Progenitor cell of endocrine pancreas (in vitro differentiated cells): ENCODE data around the gene PPP1R16B. TPM values are rescaled to one million over a fixed set of nuclear protein-coding genes. Genes with fewer than 3 reads are reported as not detected.

Experiments used
- DNase-seq: peaks from one replicate; pipeline ENCODE4 v3.0.0; 2021; ENCODE audit warnings: low spot score; ENCODE audit not compliant: unreplicated experiment
- H3K27ac Mint-ChIP-seq: 2 replicates; pipeline ENCODE4 v1.8.0; 2021; ENCODE audit warnings: mild to moderate bottlenecking, moderate library complexity, mixed read lengths
- H3K27me3 Mint-ChIP-seq: 2 replicates; pipeline ENCODE4 v1.8.0; 2021; ENCODE audit warnings: mixed read lengths
- H3K36me3 Mint-ChIP-seq: 2 replicates; pipeline ENCODE4 v1.8.0; 2022; ENCODE audit warnings: mixed read lengths; ENCODE audit not compliant: insufficient read depth
- H3K4me1 Mint-ChIP-seq: 2 replicates; pipeline ENCODE4 v1.8.0; 2021; ENCODE audit warnings: low read depth, mixed read lengths
- H3K4me3 Mint-ChIP-seq: 2 replicates; pipeline ENCODE4 v1.8.0; 2021; ENCODE audit warnings: low read depth, mild to moderate bottlenecking, moderate library complexity, mixed read lengths
- H3K9me3 Mint-ChIP-seq: 2 replicates; pipeline ENCODE4 v1.8.0; 2021; ENCODE audit warnings: low read depth, mixed read lengths
- total RNA-seq: library from RNA; stranded (reverse); gene quantifications from 2 replicates; pipeline ENCODE4 v1.2.1, GENCODE V29; 2021
- TF ChIP-seq, protein P1 (sequence below): fragments of 200-600 bp; sonication (generic); IDR thresholded peaks from one replicate; pipeline ENCODE4 v1.5.0; 2021; ENCODE audit warnings: antibody characterized with exemption, mild to moderate bottlenecking; ENCODE audit not compliant: unreplicated experiment

The PPP1R16B gene
- total RNA-seq, 1 donor from 2014 or later, result not detected

DNA sequence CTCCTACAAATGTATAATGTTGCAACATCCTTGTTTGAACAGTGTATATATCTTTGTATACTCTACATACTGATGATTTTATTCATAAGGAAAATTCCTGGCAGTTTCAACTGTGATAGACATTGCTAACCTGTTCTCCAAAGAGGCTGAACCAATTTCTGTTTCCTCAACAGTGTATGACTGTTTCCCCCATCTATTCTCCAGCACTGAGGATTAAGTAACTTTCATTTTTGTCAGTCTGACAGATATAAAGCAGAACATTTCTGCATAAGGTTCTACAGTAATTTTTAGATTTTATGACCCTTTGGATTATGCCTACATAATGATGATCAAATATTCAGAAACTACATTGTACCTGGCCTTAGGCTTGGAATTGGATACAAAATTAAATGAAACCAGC, 9.9 kb downstream of the PPP1R16B start:
- no peaks in the 10 kb centered on the region for H3K36me3 Mint-ChIP-seq
- H3K27ac Mint-ChIP-seq, result no peak overlapping the region
- H3K27me3 Mint-ChIP-seq, result peaks cover 20% of the 10 kb centered on the region
- TF ChIP-seq, protein P1, sequence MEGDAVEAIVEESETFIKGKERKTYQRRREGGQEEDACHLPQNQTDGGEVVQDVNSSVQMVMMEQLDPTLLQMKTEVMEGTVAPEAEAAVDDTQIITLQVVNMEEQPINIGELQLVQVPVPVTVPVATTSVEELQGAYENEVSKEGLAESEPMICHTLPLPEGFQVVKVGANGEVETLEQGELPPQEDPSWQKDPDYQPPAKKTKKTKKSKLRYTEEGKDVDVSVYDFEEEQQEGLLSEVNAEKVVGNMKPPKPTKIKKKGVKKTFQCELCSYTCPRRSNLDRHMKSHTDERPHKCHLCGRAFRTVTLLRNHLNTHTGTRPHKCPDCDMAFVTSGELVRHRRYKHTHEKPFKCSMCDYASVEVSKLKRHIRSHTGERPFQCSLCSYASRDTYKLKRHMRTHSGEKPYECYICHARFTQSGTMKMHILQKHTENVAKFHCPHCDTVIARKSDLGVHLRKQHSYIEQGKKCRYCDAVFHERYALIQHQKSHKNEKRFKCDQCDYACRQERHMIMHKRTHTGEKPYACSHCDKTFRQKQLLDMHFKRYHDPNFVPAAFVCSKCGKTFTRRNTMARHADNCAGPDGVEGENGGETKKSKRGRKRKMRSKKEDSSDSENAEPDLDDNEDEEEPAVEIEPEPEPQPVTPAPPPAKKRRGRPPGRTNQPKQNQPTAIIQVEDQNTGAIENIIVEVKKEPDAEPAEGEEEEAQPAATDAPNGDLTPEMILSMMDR, result no peak
- no peak overlapping the region for H3K4me3 Mint-ChIP-seq
- H3K4me1 Mint-ChIP-seq, result peaks cover 3% of the 10 kb centered on the region
- DNase-seq, result no peak
- H3K9me3 Mint-ChIP-seq, result no peaks in the 10 kb centered on the region

DNA sequence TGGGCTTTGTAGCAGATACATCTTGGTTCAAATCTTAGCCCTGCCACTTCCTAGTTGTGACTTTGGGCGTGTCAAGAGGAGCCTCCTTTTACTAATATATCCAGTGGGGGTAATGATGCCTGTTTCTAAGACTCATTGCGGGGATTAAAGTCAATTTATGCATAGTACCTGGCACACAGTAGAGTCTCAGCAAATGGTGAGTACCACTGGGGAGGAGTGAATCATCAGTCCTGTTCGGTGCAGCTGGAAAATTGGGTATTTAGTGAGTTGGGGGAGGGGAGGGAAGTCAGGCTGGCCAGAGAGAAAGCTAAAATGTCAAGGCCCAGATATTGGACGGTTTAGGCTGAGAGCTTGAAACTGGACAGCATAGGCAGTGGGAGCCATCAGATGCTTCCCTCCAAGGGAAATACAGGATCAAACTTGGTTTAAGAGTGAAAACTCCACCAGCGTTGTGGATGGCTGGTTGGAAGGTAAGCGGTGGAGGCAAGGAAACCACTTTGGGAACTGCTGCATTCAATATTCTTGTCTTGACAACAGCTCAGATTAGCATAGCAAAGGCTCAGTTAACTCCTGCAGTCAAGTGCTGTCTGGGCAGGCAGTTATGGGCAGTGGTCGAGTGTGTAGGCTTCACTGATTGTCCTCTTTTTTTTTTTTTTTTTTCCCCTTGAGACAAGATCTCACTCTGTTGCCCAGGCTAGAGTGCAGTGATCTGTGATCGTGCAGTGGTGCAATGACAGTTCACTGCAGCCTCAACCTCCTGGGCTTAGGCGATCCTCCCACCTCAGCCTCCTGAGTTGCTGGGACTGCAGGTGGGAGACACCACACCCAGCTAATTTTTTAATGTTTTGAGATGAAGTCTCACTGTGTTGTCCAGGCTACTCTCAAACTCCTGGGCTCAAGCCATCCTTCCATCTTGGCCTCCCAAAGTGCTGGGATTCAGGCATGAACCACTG, 12.9 kb downstream of the PPP1R16B start:
- no peak for DNase-seq
- no peaks in the 10 kb centered on the region for H3K9me3 Mint-ChIP-seq
- H3K27me3 Mint-ChIP-seq, result peaks cover 15% of the 10 kb centered on the region
- H3K4me3 Mint-ChIP-seq, result no peak overlapping the region
- peaks cover 3% of the 10 kb centered on the region for H3K4me1 Mint-ChIP-seq
- H3K27ac Mint-ChIP-seq, result no peak overlapping the region
- TF ChIP-seq, protein P1, result no peak
- H3K36me3 Mint-ChIP-seq, result no peaks in the 10 kb centered on the region

DNA sequence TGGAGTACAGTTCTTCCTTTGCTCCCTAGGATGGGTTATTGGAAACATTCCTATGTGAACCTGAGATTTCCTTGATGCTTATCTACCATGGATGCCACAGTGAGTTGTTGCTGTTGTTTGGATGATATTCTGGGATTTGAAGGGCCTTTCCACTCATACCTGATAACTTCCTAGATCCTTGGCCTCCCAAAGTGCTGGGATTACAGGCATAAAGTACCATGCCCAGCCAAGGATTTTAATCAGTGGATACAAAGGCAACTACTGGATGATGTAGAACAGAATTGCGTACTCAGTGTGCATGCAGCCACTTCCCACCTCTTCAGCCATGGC, 20.0 kb downstream of the PPP1R16B start:
- Mint-ChIP-seq H3K9me3 (no peaks in the 10 kb centered on the region), H3K27me3 (peaks cover 12% of the 10 kb centered on the region), H3K27ac (no peak overlapping the region), H3K4me1 (peaks cover 11% of the 10 kb centered on the region), H3K4me3 (no peak overlapping the region), H3K36me3 (no peaks in the 10 kb centered on the region)
- TF ChIP-seq, protein P1, result no peak
- DNase-seq, result no peak

DNA sequence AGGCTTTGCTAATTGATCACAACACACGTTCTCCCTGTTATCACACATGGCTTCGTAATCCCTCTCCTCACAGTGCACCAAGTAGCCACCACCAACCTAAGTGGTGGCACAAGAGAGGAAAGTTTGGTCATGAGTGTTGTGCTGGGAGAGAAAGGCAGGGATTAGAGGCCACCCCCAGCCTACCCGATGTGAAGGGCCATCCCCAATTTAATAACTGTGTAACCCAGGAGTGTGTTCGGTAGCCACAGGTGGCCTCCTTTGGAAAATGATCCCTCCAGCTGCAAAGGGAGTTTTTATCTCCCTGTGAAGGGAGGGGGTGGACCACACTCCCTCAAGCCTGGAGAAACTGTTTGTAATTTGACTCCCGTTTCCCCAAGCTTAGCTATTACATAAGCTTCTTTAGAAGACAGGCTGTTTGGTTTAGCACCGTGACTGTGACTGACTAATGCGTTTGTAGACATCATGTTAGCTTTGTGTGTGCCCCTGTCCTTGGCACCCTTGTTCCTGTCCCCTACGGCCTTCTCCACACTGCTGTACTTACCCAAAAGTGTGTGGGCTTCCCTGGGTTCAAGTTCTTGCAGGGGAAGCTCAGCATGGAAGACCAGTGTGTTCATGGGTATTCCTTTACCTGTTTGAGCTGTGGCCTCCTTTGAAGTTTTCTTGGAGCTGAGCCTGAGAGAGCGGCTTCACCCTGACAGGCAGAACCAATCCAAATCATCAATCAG, 20.6 kb downstream of the PPP1R16B start:
- H3K27ac Mint-ChIP-seq, result peak overlapping the region; percentile 73
- TF ChIP-seq, protein P1, result no peak
- H3K9me3 Mint-ChIP-seq, result no peaks in the 10 kb centered on the region
- H3K36me3 Mint-ChIP-seq, result no peaks in the 10 kb centered on the region
- peaks cover 11% of the 10 kb centered on the region for H3K4me1 Mint-ChIP-seq
- DNase-seq, result no peak
- H3K4me3 Mint-ChIP-seq, result no peak overlapping the region
- H3K27me3 Mint-ChIP-seq, result peaks cover 12% of the 10 kb centered on the region

DNA sequence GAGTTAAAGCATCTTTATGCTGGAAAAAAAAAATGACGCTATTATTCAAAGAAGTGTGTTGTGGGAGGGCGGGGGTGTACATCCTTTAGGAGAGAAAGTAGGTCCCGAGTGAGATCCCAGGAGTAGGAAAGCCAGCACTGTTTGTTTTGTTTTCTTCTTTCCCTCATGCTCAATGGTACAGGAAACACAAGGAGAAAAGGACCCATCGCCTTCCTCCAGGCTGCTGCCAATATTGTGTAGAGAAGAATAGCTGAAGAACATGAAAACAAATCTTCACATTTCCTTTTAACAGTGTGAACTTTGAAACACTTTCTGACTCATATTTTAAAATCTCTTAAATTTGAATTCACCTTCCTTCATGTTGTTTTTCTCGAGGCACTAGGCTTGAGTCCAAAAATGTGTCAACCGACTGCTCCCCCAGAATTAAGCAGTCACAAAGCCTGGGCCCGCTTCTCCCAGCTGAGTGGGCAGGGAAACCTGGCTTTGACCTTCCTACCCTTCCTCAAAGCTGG, 22.3 kb downstream of the PPP1R16B start:
- Mint-ChIP-seq H3K27ac (peak overlapping the region; percentile 40), H3K27me3 (peaks cover 7% of the 10 kb centered on the region), H3K36me3 (no peaks in the 10 kb centered on the region), H3K4me1 (peaks cover 11% of the 10 kb centered on the region), H3K4me3 (no peak overlapping the region), H3K9me3 (no peaks in the 10 kb centered on the region)
- no peak for DNase-seq
- TF ChIP-seq, protein P1, result no peak
